B cell (primary cell): ENCODE data around the gene AGAP1. TPM values are rescaled to one million over a fixed set of nuclear protein-coding genes. Genes with fewer than 3 reads are reported as not detected.

Experiments used
- ATAC-seq: fragments of 200-7000 bp; cut with Tn5 transposase; one replicate; pipeline ENCODE4 v1.10.0; 2021; ENCODE audit warnings: low read depth, mild to moderate bottlenecking, moderate number of reproducible peaks, moderate library complexity
- CTCF ChIA-PET: fragments of 350-600 bp; sonication (Branson Sonifier 250); formaldehyde crosslinking; loops from one replicate; lab custom pipeline; 2021; ENCODE audit warnings: antibody characterized with exemption, inconsistent platforms; lab: Charles Lee
- POLR2A ChIA-PET: fragments of 350-600 bp; sonication (Branson Sonifier 250); formaldehyde crosslinking; loops from one replicate; lab custom pipeline; 2021; ENCODE audit warnings: antibody characterized with exemption; lab: Charles Lee
- DNase-seq: peaks from one replicate; pipeline ENCODE4 v3.0.0; 2013
- H2AFZ ChIP-seq: 2 replicates; pipeline ENCODE4 v1.6.1; 2012; ENCODE audit warnings: mild to moderate bottlenecking, low read depth, low read length; ENCODE audit not compliant: insufficient read depth, poor library complexity, severe bottlenecking
- H3K27ac ChIP-seq, 2 donors: 1 replicate in 1 of 2; 2 replicates in 1 of 2; pipeline ENCODE4 v1.5.1; 2012 to 2013; ENCODE audit warnings: low read length in 2 of 2, mild to moderate bottlenecking in 2 of 2, moderate library complexity in 1 of 2
- H3K27me3 ChIP-seq, 4 experiments: fragments of 200-600 bp in 1 of 4; sonication (generic) in 1 of 4; replicated peaks in 1 of 4; 1 replicate in 2 of 4; 2 replicates in 2 of 4; pipeline versions ENCODE4 v1.6.1 to v1.7.0; 2013 to 2016; ENCODE audit warnings: low read length in 3 of 4, mild to moderate bottlenecking in 2 of 4, mixed read lengths in 1 of 4, moderate library complexity in 1 of 4; ENCODE audit not compliant: insufficient read depth in 4 of 4, control insufficient read depth in 3 of 4; ENCODE audit errors: control extremely low read depth in 1 of 4
- H3K36me3 ChIP-seq, 2 experiments: replicated peaks in 1 of 2; 1 replicate in 1 of 2; 2 replicates in 1 of 2; pipeline versions ENCODE4 v1.6.1 to v1.7.1; 2013; ENCODE audit warnings: low read length in 1 of 2; ENCODE audit not compliant: insufficient read depth in 2 of 2, control insufficient read depth in 1 of 2; ENCODE audit errors: control extremely low read depth in 1 of 2, extremely low read depth in 1 of 2
- H3K4me1 ChIP-seq, 2 donors: fragments of 200-600 bp in 1 of 2; sonication (generic) in 1 of 2; 1 replicate in 1 of 2; 2 replicates in 1 of 2; pipeline versions ENCODE4 v1.5.1 to v1.6.1; 2013 to 2017; ENCODE audit warnings: low read length in 2 of 2; ENCODE audit not compliant: control insufficient read depth in 2 of 2, insufficient read depth in 2 of 2
- H3K4me2 ChIP-seq: replicated peaks from 2 replicates; pipeline ENCODE3; 2012; ENCODE audit warnings: mild to moderate bottlenecking, low read depth, low read length; ENCODE audit not compliant: poor library complexity, severe bottlenecking
- H3K4me3 ChIP-seq, 5 experiments: fragments of 200-600 bp in 1 of 5; sonication (generic) in 1 of 5; 1 replicate in 3 of 5; 2 replicates in 2 of 5; pipeline versions ENCODE4 v1.5.1 to v1.7.0; 2011 to 2016; ENCODE audit warnings: low read length in 4 of 5, mild to moderate bottlenecking in 4 of 5, low read depth in 2 of 5, control low read depth in 1 of 5, moderate library complexity in 1 of 5; ENCODE audit not compliant: insufficient read depth in 1 of 5; ENCODE audit errors: control extremely low read depth in 1 of 5, extremely low read depth in 1 of 5
- H3K79me2 ChIP-seq: fragments of 200-600 bp; sonication (generic); one replicate; pipeline ENCODE4 v1.6.0; 2016; ENCODE audit warnings: low read length; ENCODE audit not compliant: control insufficient read depth, insufficient read depth
- H3K9ac ChIP-seq: fragments of 200-600 bp; sonication (generic); 2 replicates; pipeline ENCODE4 v1.6.1; 2017; ENCODE audit warnings: mild to moderate bottlenecking, low read length, moderate library complexity
- H3K9me3 ChIP-seq, 3 donors: one replicate each; pipeline versions ENCODE4 v1.6.1 to v1.7.1; 2013; ENCODE audit warnings: low read length in 2 of 3; ENCODE audit not compliant: control insufficient read depth in 2 of 3, insufficient read depth in 1 of 3; ENCODE audit errors: control extremely low read depth in 1 of 3
- H4K20me1 ChIP-seq: 2 replicates; pipeline ENCODE4 v1.6.0; 2012; ENCODE audit warnings: mild to moderate bottlenecking, low read length; ENCODE audit not compliant: insufficient read depth, control insufficient read depth, poor library complexity, severe bottlenecking
- H3K27ac Mint-ChIP-seq: one replicate; pipeline ENCODE4 v1.8.0; 2021; ENCODE audit warnings: mixed read lengths
- H3K27me3 Mint-ChIP-seq: one replicate; pipeline ENCODE4 v1.8.0; 2021; ENCODE audit warnings: mixed read lengths
- H3K4me1 Mint-ChIP-seq: one replicate; pipeline ENCODE4 v1.8.0; 2021; ENCODE audit warnings: mixed read lengths
- H3K4me3 Mint-ChIP-seq: one replicate; pipeline ENCODE4 v1.8.0; 2021; ENCODE audit warnings: mixed read lengths
- H3K9me3 Mint-ChIP-seq: one replicate; pipeline ENCODE4 v1.8.0; 2022; ENCODE audit warnings: mixed read lengths; ENCODE audit not compliant: insufficient read depth
- CTCF ChIP-seq: fragments of 200-600 bp; IDR thresholded peaks from one replicate; pipeline ENCODE4 v1.8.0; 2022; ENCODE audit warnings: antibody characterized with exemption, mild to moderate bottlenecking
- EZH2 ChIP-seq: IDR thresholded peaks from 2 replicates; pipeline ENCODE4 v1.6.1; 2012; ENCODE audit warnings: borderline replicate concordance, low read depth, mild to moderate bottlenecking, moderate library complexity, low read length; ENCODE audit not compliant: insufficient read depth, poor library complexity, severe bottlenecking
- WGBS: methylation state at CpG from one replicate; pipeline ENCODE4 v1.1.5; 2013; ENCODE audit warnings: missing lambda C conversion rate; ENCODE audit not compliant: insufficient coverage; 5-methylcytosine and 5-hydroxymethylcytosine counted together
- intact Hi-C: fragments of 100-400 bp; cut with micrococcal nuclease; formaldehyde crosslinking; loops from one replicate; pipeline ENCODE4 v1.10.0; 2022
- polyA plus RNA-seq: library from polyadenylated mRNA; depleted of rRNA; stranded (reverse); fragments of >200 nt; gene quantifications from 2 replicates; pipeline ENCODE4 v1.2.3, GENCODE V29; 2012
- total RNA-seq, 2 donors: library from RNA; stranded (reverse); fragments of 120-200 nt in 1 of 2; gene quantifications; 1 replicate in 1 of 2; 2 replicates in 1 of 2; pipeline versions ENCODE4 v1.2.3 to v1.2.4, GENCODE V29; 2013 to 2022

The AGAP1 gene
- total and polyA plus RNA-seq, 2 donors (not counting 1 experiment from before 2014, with no cell fraction given) = 0.01 TPM; not detected in 1

GRCh38 chr2:235505181-235505741 lies 11.4 kb downstream of the AGAP1 start:
- 58% methylated on average over 6 of the region's 7 CpGs for WGBS
- H3K27me3 Mint-ChIP-seq = peaks cover 41% of the 10 kb centered on the region
- H3K9me3 Mint-ChIP-seq = peaks cover 3% of the 10 kb centered on the region
- no peak for DNase-seq
- no peak overlapping the region for H3K4me3 ChIP-seq
- TF ChIP-seq CTCF (no peak), EZH2 (no peak)
- no peaks in the 10 kb centered on the region for H3K4me1 ChIP-seq
- ChIA-PET CTCF (no interaction called here), POLR2A (no interaction called here)
- peaks cover 0 to 11% (median 0%) of the 10 kb centered on the region in 3 donors for H3K9me3 ChIP-seq
- intact Hi-C loops = no loop called here
- peaks cover 0 to 21% (median 11%) of the 10 kb centered on the region in 4 experiments for H3K27me3 ChIP-seq
- no peaks in the 10 kb centered on the region for H3K79me2 ChIP-seq
- H3K27ac Mint-ChIP-seq = no peak overlapping the region
- H2AFZ ChIP-seq = no peak overlapping the region
- no peaks in the 10 kb centered on the region for H3K36me3 ChIP-seq
- H3K4me1 Mint-ChIP-seq = no peaks in the 10 kb centered on the region
- no peak for ATAC-seq
- no peak overlapping the region for H3K27ac ChIP-seq
- H4K20me1 ChIP-seq = no peaks in the 10 kb centered on the region
- no peak overlapping the region for H3K4me3 Mint-ChIP-seq
- no peak overlapping the region for H3K4me2 ChIP-seq
- no peak overlapping the region for H3K9ac ChIP-seq

GRCh38 chr2:235506291-235506996 lies 12.6 kb downstream of the AGAP1 start:
- no peak overlapping the region for H3K4me2 ChIP-seq
- no peak overlapping the region for H3K27ac ChIP-seq
- no peaks in the 10 kb centered on the region for H3K36me3 ChIP-seq
- peaks cover 0 to 18% (median 0%) of the 10 kb centered on the region in 3 donors for H3K9me3 ChIP-seq
- H3K79me2 ChIP-seq = no peaks in the 10 kb centered on the region
- Mint-ChIP-seq H3K27me3 (peaks cover 37% of the 10 kb centered on the region), H3K27ac (no peak overlapping the region), H3K4me3 (no peak overlapping the region), H3K4me1 (no peaks in the 10 kb centered on the region), H3K9me3 (peaks cover 7% of the 10 kb centered on the region)
- H3K27me3 ChIP-seq = peaks cover 0 to 15% (median 9%) of the 10 kb centered on the region in 4 experiments
- H3K4me1 ChIP-seq = no peaks in the 10 kb centered on the region
- ChIA-PET CTCF (no interaction called here), POLR2A (no interaction called here)
- DNase-seq = no peak
- H3K4me3 ChIP-seq = no peak overlapping the region
- no peaks in the 10 kb centered on the region for H4K20me1 ChIP-seq
- H2AFZ ChIP-seq = no peak overlapping the region
- ATAC-seq = no peak
- H3K9ac ChIP-seq = no peak overlapping the region
- TF ChIP-seq CTCF (no peak), EZH2 (no peak)
- 94% methylated on average over 12 of the region's 14 CpGs for WGBS
- intact Hi-C loops = no loop called here
